Suprapubic skin (tissue), 4 donors: Measurements from ENCODE around the gene ADAMTS7. TPM values are rescaled to one million over a fixed set of nuclear protein-coding genes. Genes with fewer than 3 reads are reported as not detected.
"Not testable (repeated sequence)": the region's sequence is repeated elsewhere in the genome, so short reads cannot be mapped to it uniquely, and the experiment has no call there.

ENCODE experiments used
- DNase-seq, 2 donors: peaks; one replicate each; pipeline ENCODE4 v3.0.0-alpha.2; 2019; ENCODE audit warnings: low spot score in 2 of 2
- H3K27ac ChIP-seq: fragments of 200-600 bp; sonication (generic); one replicate; pipeline ENCODE4 v1.5.1; 2019
- H3K27me3 ChIP-seq: fragments of 200-600 bp; sonication (generic); one replicate; pipeline ENCODE4 v1.5.1; 2019
- H3K36me3 ChIP-seq: fragments of 200-600 bp; sonication (generic); one replicate; pipeline ENCODE4 v1.5.1; 2019
- H3K4me1 ChIP-seq: fragments of 200-600 bp; sonication (generic); one replicate; pipeline ENCODE4 v1.5.1; 2019
- H3K4me3 ChIP-seq: fragments of 200-600 bp; sonication (generic); one replicate; pipeline ENCODE4 v1.5.1; 2019; ENCODE audit warnings: mild to moderate bottlenecking
- H3K9me3 ChIP-seq: fragments of 200-600 bp; sonication (generic); one replicate; pipeline ENCODE4 v1.5.1; 2019
- CTCF ChIP-seq, 2 donors: fragments of 200-600 bp in 1 of 2; fragments of 450-650 bp in 1 of 2; sonication (generic) in 1 of 2; IDR thresholded peaks; one replicate each; pipeline ENCODE4 v1.5.1; 2016 to 2019; ENCODE audit warnings: antibody characterized with exemption in 2 of 2, mild to moderate bottlenecking in 1 of 2, moderate library complexity in 1 of 2
- EP300 ChIP-seq: sonication (generic); formaldehyde crosslinking; IDR thresholded peaks from one replicate; pipeline ENCODE4 v1.6.1; 2017; ENCODE audit warnings: antibody characterized with exemption
- POLR2A ChIP-seq, 2 donors: fragments of 450-650 bp; IDR thresholded peaks; one replicate each; pipeline ENCODE4 v1.6.1; 2017; ENCODE audit warnings: antibody characterized with exemption in 2 of 2, mild to moderate bottlenecking in 2 of 2, moderate library complexity in 2 of 2
- POLR2AphosphoS5 ChIP-seq, 3 donors: sonication (generic); formaldehyde crosslinking; IDR thresholded peaks; one replicate each; pipeline ENCODE4 v1.6.1; 2017; ENCODE audit warnings: antibody characterized with exemption in 3 of 3
- WGBS: methylation state at CpG from one replicate; pipeline ENCODE4 v1.1.5; 2018; 5-methylcytosine and 5-hydroxymethylcytosine counted together
- total RNA-seq, 4 donors: library from RNA; depleted of rRNA; stranded (reverse); fragments of >200 nt; gene quantifications; one replicate each; pipeline ENCODE4 v1.1.0, GENCODE V29; 2016

ADAMTS7 gene
- total RNA-seq, 4 donors from 2014 or later: 1.1 to 1.2 (median 1.2) TPM

GRCh38 chr15:78800189-78800588 is 11.1 kb downstream of the ADAMTS7 start:
- Histone ChIP-seq H3K27ac (no peak overlapping the region), H3K36me3 (no peaks in the 10 kb centered on the region), H3K9me3 (no peaks in the 10 kb centered on the region), H3K4me3 (no peak overlapping the region), H3K4me1 (peaks cover 7% of the 10 kb centered on the region), H3K27me3 (no peaks in the 10 kb centered on the region)
- 80% methylated on average over 29 of the region's 48 CpGs for WGBS
- no peak for DNase-seq
- TF ChIP-seq CTCF (IDR thresholded peaks at IDR 0.05) (no peak), EP300 (no peak), POLR2AphosphoS5 (IDR thresholded peaks at IDR 0.05) (no peak), POLR2A (IDR thresholded peaks at IDR 0.05) (no peak)

- not testable (repeated sequence) for H3K36me3 ChIP-seq, H3K4me3 ChIP-seq, H3K9me3 ChIP-seq, H3K27me3 ChIP-seq, H3K27ac ChIP-seq, DNase-seq, H3K4me1 ChIP-seq
- 83% methylated on average over 2 of the region's 7 CpGs for WGBS
These were observed 12.2 kb downstream of the ADAMTS7 start for GRCh38 chr15:78799102-78799501.

- H3K4me1 ChIP-seq, H3K4me3 ChIP-seq, DNase-seq, H3K9me3 ChIP-seq, H3K27me3 ChIP-seq, H3K36me3 ChIP-seq: not testable (repeated sequence)
- peak overlapping the region; percentile 47 for H3K27ac ChIP-seq
- WGBS: 49% methylated on average over 5 of the region's 5 CpGs
These were observed 12.9 kb downstream of the ADAMTS7 start for GRCh38 chr15:78798355-78798754.

- 85% methylated on average over 9 of the region's 13 CpGs for WGBS
- H3K27ac ChIP-seq: peak overlapping the region; percentile 47
- DNase-seq: no peak
- no peak for TF ChIP-seq EP300
- TF ChIP-seq POLR2A (IDR thresholded peaks at IDR 0.05): no peak
- TF ChIP-seq CTCF (IDR thresholded peaks at IDR 0.05): no peak
- no peak for TF ChIP-seq POLR2AphosphoS5 (IDR thresholded peaks at IDR 0.05)
- H3K27me3 ChIP-seq: no peaks in the 10 kb centered on the region
- no peaks in the 10 kb centered on the region for H3K36me3 ChIP-seq
- H3K4me3 ChIP-seq: no peak overlapping the region
- H3K4me1 ChIP-seq: peaks cover 7% of the 10 kb centered on the region
- no peaks in the 10 kb centered on the region for H3K9me3 ChIP-seq
These were observed 13.3 kb downstream of the ADAMTS7 start for GRCh38 chr15:78797951-78798350.

- no peaks in the 10 kb centered on the region for H3K36me3 ChIP-seq
- no peak overlapping the region for H3K4me3 ChIP-seq
- H3K4me1 ChIP-seq: peaks cover 7% of the 10 kb centered on the region
- TF ChIP-seq POLR2A (IDR thresholded peaks at IDR 0.05) (no peak), CTCF (IDR thresholded peaks at IDR 0.05) (no peak), EP300 (no peak), POLR2AphosphoS5 (IDR thresholded peaks at IDR 0.05) (no peak)
- H3K27ac ChIP-seq: no peak overlapping the region
- H3K9me3 ChIP-seq: no peaks in the 10 kb centered on the region
- H3K27me3 ChIP-seq: no peaks in the 10 kb centered on the region
- 96% methylated on average over 12 of the region's 15 CpGs for WGBS
- no peak for DNase-seq
These were observed 14.8 kb downstream of the ADAMTS7 start for GRCh38 chr15:78796510-78796909.

GRCh38 chr15:78795043-78795442 is 16.2 kb downstream of the ADAMTS7 start:
- H3K27ac ChIP-seq: no peak overlapping the region
- H3K36me3 ChIP-seq: no peaks in the 10 kb centered on the region
- H3K4me3 ChIP-seq: no peak overlapping the region
- no peak for DNase-seq
- no peaks in the 10 kb centered on the region for H3K27me3 ChIP-seq
- H3K9me3 ChIP-seq: no peaks in the 10 kb centered on the region
- peaks cover 7% of the 10 kb centered on the region for H3K4me1 ChIP-seq
- TF ChIP-seq POLR2AphosphoS5 (IDR thresholded peaks at IDR 0.05) (no peak), EP300 (no peak), CTCF (IDR thresholded peaks at IDR 0.05) (no peak), POLR2A (IDR thresholded peaks at IDR 0.05) (no peak)

GRCh38 chr15:78794446-78794845 is 16.8 kb downstream of the ADAMTS7 start:
- not testable (repeated sequence) for H3K27me3 ChIP-seq, H3K27ac ChIP-seq, DNase-seq, H3K4me1 ChIP-seq, H3K9me3 ChIP-seq, H3K36me3 ChIP-seq, H3K4me3 ChIP-seq
- 98% methylated on average over 4 of the region's 4 CpGs for WGBS
